Fibroblast of lung (primary cell): ENCODE measurements around the gene COL5A2.

Source experiments
- CTCF ChIP-seq, 2 donors: IDR thresholded peaks in 1 of 2; conservative IDR thresholded peaks in 1 of 2; 1 replicate in 1 of 2; 2 replicates in 1 of 2; pipeline ENCODE4 v1.5.1; 2011 to 2012; ENCODE audit warnings: low read length in 2 of 2, control low read depth in 1 of 2, inconsistent platforms in 1 of 2, low read depth in 1 of 2, mild to moderate bottlenecking in 1 of 2
- EZH2 ChIP-seq: IDR thresholded peaks from 2 replicates; pipeline ENCODE4 v1.5.1; 2012; ENCODE audit warnings: low read length, control low read depth, mild to moderate bottlenecking; ENCODE audit errors: missing control alignments

- no peak for TF ChIP-seq EZH2
- TF ChIP-seq CTCF (conservative IDR thresholded peaks at IDR 0.05 in 1 of 2, IDR thresholded peaks at IDR 0.05 in 1 of 2; ENCODE audit: low read depth in 1 of 2, low read length in 2 of 2) = no peak
Measured at GRCh38 chr2:189144700-189145211, 34.8 kb downstream of the COL5A2 start.
